NT2/D1 (cell line): ENCODE data around the gene COL6A6.

ENCODE experiments used
- SUZ12 ChIP-seq: IDR thresholded peaks from 2 replicates; pipeline ENCODE4 v1.6.1; 2011; ENCODE audit not compliant: insufficient read length, insufficient read depth; ENCODE audit errors: extremely low read depth
- YY1 ChIP-seq: IDR thresholded peaks from 2 replicates; pipeline ENCODE4 v1.6.1; 2011; ENCODE audit not compliant: insufficient read length, insufficient read depth

DNA sequence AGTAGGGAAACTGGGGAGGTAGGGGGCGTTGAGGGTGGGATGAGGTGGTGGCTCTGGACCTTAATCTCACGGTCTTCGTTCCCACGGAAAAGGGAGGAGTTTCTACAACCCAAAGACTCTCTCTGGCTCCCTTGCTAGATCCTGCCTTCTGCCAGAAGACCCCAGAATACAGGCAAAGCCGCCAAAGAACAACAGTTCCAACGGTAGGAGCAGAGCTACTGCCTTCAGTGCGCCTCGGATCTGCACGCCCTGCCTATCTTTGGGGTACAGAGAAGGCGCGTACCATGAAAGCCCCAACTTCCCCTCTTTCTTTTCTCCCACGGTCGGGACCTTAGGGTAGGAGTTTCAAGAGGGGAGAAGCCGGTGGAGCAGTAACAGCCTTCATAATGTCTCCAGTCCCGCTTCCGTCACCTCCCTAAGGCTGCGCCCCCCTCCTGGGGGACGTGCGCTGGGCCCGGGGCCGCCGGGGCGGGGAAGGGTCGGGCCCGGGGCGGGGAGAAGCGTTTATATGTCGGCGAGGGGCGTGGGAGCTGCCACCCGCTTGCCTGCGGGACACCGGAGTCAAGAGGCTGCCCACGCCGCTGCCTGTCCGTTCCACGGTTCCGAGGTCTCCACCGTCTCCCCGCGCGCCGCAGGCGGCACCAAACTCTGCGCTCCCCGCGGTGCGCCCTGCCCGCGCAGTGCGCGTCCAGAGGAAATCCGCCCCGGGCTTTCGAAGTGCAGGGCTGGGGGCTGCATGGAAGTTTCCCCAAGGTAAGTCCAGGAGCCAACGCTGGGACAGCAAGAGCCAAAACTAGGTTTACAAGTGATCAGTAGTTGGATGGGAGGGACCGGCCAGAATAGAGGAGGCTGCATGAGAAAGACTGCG lies at the start of gene COL6A6:
- TF ChIP-seq YY1, result no peak
- TF ChIP-seq SUZ12, result peak; percentile 83
